Gastroesophageal sphincter (tissue), 3 donors: ENCODE results near the gene CTSZ.

ENCODE experiments used
- POLR2A ChIP-seq, 2 donors: fragments of 450-650 bp; IDR thresholded peaks; one replicate each; pipeline ENCODE4 v1.6.1; 2017; ENCODE audit warnings: antibody characterized with exemption in 2 of 2, mild to moderate bottlenecking in 2 of 2, moderate library complexity in 1 of 2
- POLR2AphosphoS5 ChIP-seq: sonication (generic); formaldehyde crosslinking; IDR thresholded peaks from one replicate; pipeline ENCODE4 v1.6.1; 2017; ENCODE audit warnings: antibody characterized with exemption
- TF ChIP-seq, protein P1 (sequence below), 4 experiments: fragments of 200-600 bp in 2 of 4; fragments of 450-650 bp in 2 of 4; sonication (generic) in 1 of 4; IDR thresholded peaks; one replicate each; pipeline ENCODE4 v1.5.1; 2017 to 2019; ENCODE audit warnings: antibody characterized with exemption in 4 of 4, mild to moderate bottlenecking in 2 of 4, moderate library complexity in 2 of 4

GRCh38 chr20:58986286-58986967 is 20.6 kb downstream of the CTSZ start:
- TF ChIP-seq, protein P1, sequence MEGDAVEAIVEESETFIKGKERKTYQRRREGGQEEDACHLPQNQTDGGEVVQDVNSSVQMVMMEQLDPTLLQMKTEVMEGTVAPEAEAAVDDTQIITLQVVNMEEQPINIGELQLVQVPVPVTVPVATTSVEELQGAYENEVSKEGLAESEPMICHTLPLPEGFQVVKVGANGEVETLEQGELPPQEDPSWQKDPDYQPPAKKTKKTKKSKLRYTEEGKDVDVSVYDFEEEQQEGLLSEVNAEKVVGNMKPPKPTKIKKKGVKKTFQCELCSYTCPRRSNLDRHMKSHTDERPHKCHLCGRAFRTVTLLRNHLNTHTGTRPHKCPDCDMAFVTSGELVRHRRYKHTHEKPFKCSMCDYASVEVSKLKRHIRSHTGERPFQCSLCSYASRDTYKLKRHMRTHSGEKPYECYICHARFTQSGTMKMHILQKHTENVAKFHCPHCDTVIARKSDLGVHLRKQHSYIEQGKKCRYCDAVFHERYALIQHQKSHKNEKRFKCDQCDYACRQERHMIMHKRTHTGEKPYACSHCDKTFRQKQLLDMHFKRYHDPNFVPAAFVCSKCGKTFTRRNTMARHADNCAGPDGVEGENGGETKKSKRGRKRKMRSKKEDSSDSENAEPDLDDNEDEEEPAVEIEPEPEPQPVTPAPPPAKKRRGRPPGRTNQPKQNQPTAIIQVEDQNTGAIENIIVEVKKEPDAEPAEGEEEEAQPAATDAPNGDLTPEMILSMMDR (IDR thresholded peaks at IDR 0.05) = no peak
- no peak for TF ChIP-seq POLR2AphosphoS5
- TF ChIP-seq POLR2A (IDR thresholded peaks at IDR 0.05) = no peak
